Measurements from ENCODE around the gene KRT74. TPM values are rescaled to one million over a fixed set of nuclear protein-coding genes. Genes with fewer than 3 reads are reported as not detected.

KRT74 gene
- polyA plus RNA-seq, 4 donors = 0.27 TPM; not detected in 3

GRCh38 chr12:52584156-52584682, 10.6 kb upstream of the KRT74 start:
- no peak overlapping the region for H3K4me3 ChIP-seq (ENCODE audit: low read depth in 1 of 3, low read length in 3 of 3)
- WGBS, 3 donors = 84 to 92% (median 88%) methylated on average over 9 of the region's 9 CpGs
- no peaks in the 10 kb centered on the region for H3K4me1 ChIP-seq (ENCODE audit: control insufficient read depth in 3 of 3, insufficient read depth in 2 of 3, low read depth in 1 of 3, low read length in 2 of 3)
- no peaks in the 10 kb centered on the region for H3K9me3 ChIP-seq (ENCODE audit: control insufficient read depth in 2 of 2, insufficient read depth in 1 of 2, low read depth in 1 of 2, low read length in 1 of 2)
- DNase-seq (no peak), FAIRE-seq (no peak)
- H3K27ac ChIP-seq (ENCODE audit: low read depth in 1 of 3, low read length in 2 of 3) = no peak overlapping the region
- peaks cover 0 to 7% (median 2%) of the 10 kb centered on the region in 3 donors for H3K27me3 ChIP-seq (ENCODE audit: control insufficient read depth in 3 of 3, insufficient read depth in 3 of 3, low read length in 3 of 3)
- no peaks in the 10 kb centered on the region for H3K36me3 ChIP-seq (ENCODE audit: control insufficient read depth in 3 of 3, insufficient read depth in 2 of 3, low read depth in 1 of 3, low read length in 3 of 3)

DNA sequence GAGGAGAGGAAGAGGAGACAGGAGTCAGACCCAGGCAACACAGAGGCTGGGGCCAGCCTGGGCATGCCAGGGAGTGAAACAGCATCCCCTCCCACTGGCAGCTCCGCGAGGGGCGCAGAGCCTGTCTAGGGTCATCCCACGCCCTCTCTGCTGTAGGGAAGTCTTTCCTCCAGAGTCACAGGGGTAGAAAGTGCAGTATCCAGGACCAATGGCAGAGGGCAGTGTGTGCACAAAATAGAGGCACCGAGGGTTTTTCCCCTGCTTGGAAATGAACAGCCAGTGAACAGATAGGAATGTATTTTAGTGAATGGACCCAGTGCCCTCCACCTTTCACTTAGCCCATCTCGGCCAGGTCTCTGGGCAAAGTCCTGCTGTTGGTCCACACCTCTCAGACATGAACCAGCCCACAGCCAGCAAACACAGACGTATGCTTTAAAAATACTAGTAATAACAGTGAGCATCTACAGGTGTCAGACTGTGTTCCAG, 9.4 kb upstream of the KRT74 start:
- Histone ChIP-seq H3K9me3 (ENCODE audit: control insufficient read depth in 2 of 2, insufficient read depth in 1 of 2, low read depth in 1 of 2, low read length in 1 of 2) (no peaks in the 10 kb centered on the region), H3K27me3 (ENCODE audit: control insufficient read depth in 3 of 3, insufficient read depth in 3 of 3, low read length in 3 of 3) (peaks cover 0 to 4% (median 2%) of the 10 kb centered on the region in 3 donors), H3K36me3 (ENCODE audit: control insufficient read depth in 3 of 3, insufficient read depth in 2 of 3, low read depth in 1 of 3, low read length in 3 of 3) (no peaks in the 10 kb centered on the region), H3K27ac (ENCODE audit: low read depth in 1 of 3, low read length in 2 of 3) (no peak overlapping the region), H3K4me3 (ENCODE audit: low read depth in 1 of 3, low read length in 3 of 3) (no peak overlapping the region), H3K4me1 (ENCODE audit: control insufficient read depth in 3 of 3, insufficient read depth in 2 of 3, low read depth in 1 of 3, low read length in 2 of 3) (no peaks in the 10 kb centered on the region)
- DNase-seq = peak; percentile 78 to 83
- 4 to 13% (median 6%) methylated on average over 7 of the region's 7 CpGs for WGBS, 3 donors
- FAIRE-seq = no peak

DNA sequence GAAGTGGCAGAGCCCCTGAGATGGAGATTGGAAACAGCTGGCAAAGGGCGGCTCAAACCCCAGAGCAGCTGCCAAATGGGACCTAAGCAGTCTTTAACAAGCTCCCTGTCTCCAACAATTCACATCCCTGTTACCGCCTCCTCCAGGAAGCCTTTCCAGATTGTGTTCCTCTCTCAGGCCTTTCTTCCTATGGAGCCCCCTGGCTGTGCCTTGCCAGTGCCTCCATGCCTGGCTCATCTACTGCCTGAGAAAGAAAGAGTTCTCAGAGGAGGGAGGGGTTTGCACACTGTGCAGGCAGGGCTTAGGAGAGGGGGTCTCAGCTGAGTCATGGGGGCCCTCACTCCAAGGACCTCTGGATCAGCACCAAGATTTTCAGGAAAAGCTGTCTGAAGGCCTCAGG, 8.8 kb upstream of the KRT74 start:
- DNase-seq (no peak), FAIRE-seq (no peak)
- Histone ChIP-seq H3K4me3 (ENCODE audit: low read depth in 1 of 3, low read length in 3 of 3) (no peak overlapping the region), H3K4me1 (ENCODE audit: control insufficient read depth in 3 of 3, insufficient read depth in 2 of 3, low read depth in 1 of 3, low read length in 2 of 3) (no peaks in the 10 kb centered on the region), H3K9me3 (ENCODE audit: control insufficient read depth in 2 of 2, insufficient read depth in 1 of 2, low read depth in 1 of 2, low read length in 1 of 2) (no peaks in the 10 kb centered on the region), H3K27ac (ENCODE audit: low read depth in 1 of 3, low read length in 2 of 3) (no peak overlapping the region), H3K36me3 (ENCODE audit: control insufficient read depth in 3 of 3, insufficient read depth in 2 of 3, low read depth in 1 of 3, low read length in 3 of 3) (no peaks in the 10 kb centered on the region), H3K27me3 (ENCODE audit: control insufficient read depth in 3 of 3, insufficient read depth in 3 of 3, low read length in 3 of 3) (peaks cover 0 to 2% (median 0%) of the 10 kb centered on the region in 3 donors)
- WGBS, 3 donors = 29 to 59% (median 56%) methylated on average over 2 of the region's 2 CpGs

DNA sequence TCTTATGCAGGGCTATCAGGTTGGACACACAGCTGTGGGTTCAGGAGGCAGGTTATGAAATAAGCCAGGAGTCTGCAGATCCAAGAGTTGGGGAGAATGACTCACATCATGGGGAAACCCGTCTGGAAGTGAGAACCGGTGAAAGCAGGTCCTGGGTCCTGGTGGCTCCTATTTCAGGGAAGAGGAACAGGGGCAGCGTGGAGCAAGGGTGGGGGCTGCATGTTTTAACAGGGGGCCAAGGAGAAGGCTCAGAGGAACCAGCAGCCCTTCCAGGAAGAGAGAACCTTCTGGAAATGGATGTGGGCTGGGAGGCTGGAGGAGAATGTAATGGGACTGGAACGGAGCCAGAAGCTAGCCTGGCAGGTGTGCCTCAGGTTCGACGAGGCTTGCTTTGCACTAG, 7.8 kb upstream of the KRT74 start:
- no peaks in the 10 kb centered on the region for H3K4me1 ChIP-seq (ENCODE audit: control insufficient read depth in 3 of 3, insufficient read depth in 2 of 3, low read depth in 1 of 3, low read length in 2 of 3)
- H3K9me3 ChIP-seq (ENCODE audit: control insufficient read depth in 2 of 2, insufficient read depth in 1 of 2, low read depth in 1 of 2, low read length in 1 of 2) = no peaks in the 10 kb centered on the region
- peak in 1 of 2 donors; percentile 21 for DNase-seq
- FAIRE-seq = no peak
- no peaks in the 10 kb centered on the region for H3K36me3 ChIP-seq (ENCODE audit: control insufficient read depth in 3 of 3, insufficient read depth in 2 of 3, low read depth in 1 of 3, low read length in 3 of 3)
- H3K4me3 ChIP-seq (ENCODE audit: low read depth in 1 of 3, low read length in 3 of 3) = no peak overlapping the region
- 9 to 51% (median 36%) methylated on average over 6 of the region's 6 CpGs for WGBS, 3 donors
- H3K27ac ChIP-seq (ENCODE audit: low read depth in 1 of 3, low read length in 2 of 3) = no peak overlapping the region
- peaks cover 0 to 2% (median 0%) of the 10 kb centered on the region in 3 donors for H3K27me3 ChIP-seq (ENCODE audit: control insufficient read depth in 3 of 3, insufficient read depth in 3 of 3, low read length in 3 of 3)

- FAIRE-seq (no peak), DNase-seq (no peak)
- Histone ChIP-seq H3K36me3 (ENCODE audit: control insufficient read depth in 3 of 3, insufficient read depth in 2 of 3, low read depth in 1 of 3, low read length in 3 of 3) (no peaks in the 10 kb centered on the region), H3K27ac (ENCODE audit: low read depth in 1 of 3, low read length in 2 of 3) (no peak overlapping the region), H3K4me3 (ENCODE audit: low read depth in 1 of 3, low read length in 3 of 3) (no peak overlapping the region), H3K4me1 (ENCODE audit: control insufficient read depth in 3 of 3, insufficient read depth in 2 of 3, low read depth in 1 of 3, low read length in 2 of 3) (no peaks in the 10 kb centered on the region), H3K9me3 (ENCODE audit: control insufficient read depth in 2 of 2, insufficient read depth in 1 of 2, low read depth in 1 of 2, low read length in 1 of 2) (no peaks in the 10 kb centered on the region), H3K27me3 (ENCODE audit: control insufficient read depth in 3 of 3, insufficient read depth in 3 of 3, low read length in 3 of 3) (peaks cover 0 to 3% (median 0%) of the 10 kb centered on the region in 3 donors)
- WGBS, 3 donors = 79 to 88% (median 87%) methylated on average over 7 of the region's 7 CpGs
Measured at GRCh38 chr12:52581066-52581465, 7.4 kb upstream of the KRT74 start.

GRCh38 chr12:52580496-52580895, 6.9 kb upstream of the KRT74 start:
- DNase-seq (no peak), FAIRE-seq (no peak)
- Histone ChIP-seq H3K4me3 (ENCODE audit: low read depth in 1 of 3, low read length in 3 of 3) (no peak overlapping the region), H3K27ac (ENCODE audit: low read depth in 1 of 3, low read length in 2 of 3) (no peak overlapping the region), H3K4me1 (ENCODE audit: control insufficient read depth in 3 of 3, insufficient read depth in 2 of 3, low read depth in 1 of 3, low read length in 2 of 3) (no peaks in the 10 kb centered on the region), H3K36me3 (ENCODE audit: control insufficient read depth in 3 of 3, insufficient read depth in 2 of 3, low read depth in 1 of 3, low read length in 3 of 3) (no peaks in the 10 kb centered on the region), H3K9me3 (ENCODE audit: control insufficient read depth in 2 of 2, insufficient read depth in 1 of 2, low read depth in 1 of 2, low read length in 1 of 2) (no peaks in the 10 kb centered on the region), H3K27me3 (ENCODE audit: control insufficient read depth in 3 of 3, insufficient read depth in 3 of 3, low read length in 3 of 3) (peaks cover 0 to 3% (median 0%) of the 10 kb centered on the region in 3 donors)
- 69 to 92% (median 75%) methylated on average over 1 of the region's 1 CpG for WGBS, 3 donors

- no peak overlapping the region for H3K27ac ChIP-seq (ENCODE audit: low read depth in 1 of 3, low read length in 2 of 3)
- peaks cover 0 to 3% (median 0%) of the 10 kb centered on the region in 3 donors for H3K27me3 ChIP-seq (ENCODE audit: control insufficient read depth in 3 of 3, insufficient read depth in 3 of 3, low read length in 3 of 3)
- no peaks in the 10 kb centered on the region for H3K4me1 ChIP-seq (ENCODE audit: control insufficient read depth in 3 of 3, insufficient read depth in 2 of 3, low read depth in 1 of 3, low read length in 2 of 3)
- no peak for FAIRE-seq
- no peak for DNase-seq
- no peaks in the 10 kb centered on the region for H3K36me3 ChIP-seq (ENCODE audit: control insufficient read depth in 3 of 3, insufficient read depth in 2 of 3, low read depth in 1 of 3, low read length in 3 of 3)
- no peaks in the 10 kb centered on the region for H3K9me3 ChIP-seq (ENCODE audit: control insufficient read depth in 2 of 2, insufficient read depth in 1 of 2, low read depth in 1 of 2, low read length in 1 of 2)
- WGBS, 3 donors = 66 to 76% (median 73%) methylated on average over 10 of the region's 10 CpGs
- H3K4me3 ChIP-seq (ENCODE audit: low read depth in 1 of 3, low read length in 3 of 3) = no peak overlapping the region
Measured at GRCh38 chr12:52579468-52580465, 6.1 kb upstream of the KRT74 start.

DNA sequence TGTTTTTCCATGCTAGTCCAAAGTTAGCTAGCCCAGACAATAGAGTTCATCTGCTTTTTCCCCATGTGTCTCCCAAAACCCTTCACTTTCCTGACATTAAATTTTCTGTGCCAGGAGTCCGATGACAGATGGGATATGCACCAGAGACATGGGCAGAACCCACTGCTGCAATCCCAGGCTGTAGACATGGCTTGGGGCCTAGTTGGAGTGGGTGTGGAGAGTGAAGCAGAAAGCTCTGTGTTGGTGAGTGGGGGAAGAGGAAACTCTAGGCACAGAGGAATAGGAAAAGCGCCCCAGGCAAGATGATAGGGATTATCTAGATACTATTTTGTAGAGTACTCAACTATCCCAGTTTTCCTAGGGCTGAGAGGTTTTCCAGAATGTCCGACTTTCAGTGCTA, 4.8 kb upstream of the KRT74 start:
- Histone ChIP-seq H3K4me1 (ENCODE audit: control insufficient read depth in 3 of 3, insufficient read depth in 2 of 3, low read depth in 1 of 3, low read length in 2 of 3) (no peaks in the 10 kb centered on the region), H3K27ac (ENCODE audit: low read depth in 1 of 3, low read length in 2 of 3) (no peak overlapping the region)
- 75 to 89% (median 82%) methylated on average over 3 of the region's 3 CpGs for WGBS, 3 donors

More for the DNA sequence above, 4.8 kb upstream of the KRT74 start:
- H3K36me3 ChIP-seq (ENCODE audit: control insufficient read depth in 3 of 3, insufficient read depth in 2 of 3, low read depth in 1 of 3, low read length in 3 of 3) = no peaks in the 10 kb centered on the region
- no peak for DNase-seq
- no peak for FAIRE-seq
- no peak overlapping the region for H3K4me3 ChIP-seq (ENCODE audit: low read depth in 1 of 3, low read length in 3 of 3)
- no peaks in the 10 kb centered on the region for H3K9me3 ChIP-seq (ENCODE audit: control insufficient read depth in 2 of 2, insufficient read depth in 1 of 2, low read depth in 1 of 2, low read length in 1 of 2)
- peaks cover 0 to 7% (median 0%) of the 10 kb centered on the region in 3 donors for H3K27me3 ChIP-seq (ENCODE audit: control insufficient read depth in 3 of 3, insufficient read depth in 3 of 3, low read length in 3 of 3)

All from small intestine (tissue), 7 donors.